Activated effector memory CD4-positive, alpha-beta T cell treated with Interleukin-2 at 50 U/mL for 16 hours (primary cell): Measurements from ENCODE around the gene OR4A16.

ENCODE experiments used
- DNase-seq: peaks from one replicate; pipeline ENCODE4 v3.0.0-alpha.2; 2020

The OR4A16 gene, protein sequence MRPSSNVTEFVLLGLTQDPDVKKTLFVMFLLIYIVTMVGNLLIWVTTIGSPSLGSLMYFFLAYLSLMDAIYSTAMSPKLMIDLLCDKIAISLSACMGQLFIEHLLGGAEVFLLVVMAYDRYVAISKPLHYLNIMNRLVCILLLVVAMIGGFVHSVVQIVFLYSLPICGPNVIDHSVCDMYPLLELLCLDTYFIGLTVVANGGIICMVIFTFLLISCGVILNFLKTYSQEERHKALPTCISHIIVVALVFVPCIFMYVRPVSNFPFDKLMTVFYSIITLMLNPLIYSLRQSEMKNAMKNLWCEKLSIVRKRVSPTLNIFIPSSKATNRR

GRCh38 chr11:55342901-55343300 lies at the start of gene OR4A16:
Gene OR4A16 (plus strand): TSS chr11:55343201. CDS start chr11:55343201, 0 bp downstream.
- DNase-seq: no peak

GRCh38 chr11:55324500-55324899 lies 18.5 kb upstream of the OR4A16 start:
- no peak for DNase-seq

GRCh38 chr11:55345306-55345705 lies 2.3 kb downstream of the OR4A16 start:
- no peak for DNase-seq

- no peak for DNase-seq
Observed at GRCh38 chr11:55349032-55349431, 6.0 kb downstream of the OR4A16 start.

GRCh38 chr11:55357560-55358184 lies 14.7 kb downstream of the OR4A16 start:
- DNase-seq: no peak

DNA sequence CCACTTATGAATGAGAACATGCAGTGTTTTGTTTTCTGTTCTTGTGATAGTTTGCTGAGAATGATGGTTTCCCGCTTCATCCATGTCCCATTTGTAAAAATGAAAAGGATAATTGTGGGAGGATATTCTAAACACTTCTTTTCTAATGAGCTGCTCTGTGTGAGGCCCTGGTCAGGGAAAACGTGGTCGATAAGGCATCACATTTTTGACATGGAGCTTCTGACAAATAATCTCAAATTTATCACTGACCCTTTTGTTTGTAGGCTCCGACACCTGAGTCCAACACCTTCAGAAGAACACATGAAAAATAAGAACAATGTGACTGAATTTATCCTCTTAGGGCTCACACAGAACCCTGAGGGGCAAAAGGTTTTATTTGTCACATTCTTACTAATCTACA lies 24.7 kb downstream of the OR4A16 start, which contains the start of gene OR4A15:
TSS of gene OR4A15 (plus strand) at position 301 of the 400 bp plus-strand sequence. CDS start at position 301, 0 bp downstream.
- no peak for DNase-seq
